ENCODE data around the gene UBE2C. TPM values are rescaled to one million over a fixed set of nuclear protein-coding genes. Genes with fewer than 3 reads are reported as not detected.
A peak's percentile ranks its signal among the peaks of the same experiment; 100 is the strongest.

UBE2C gene
- total and polyA plus RNA-seq, 2 donors (not counting 1 experiment from before 2014, with no cell fraction given) = 12.9 to 23.7 TPM

DNA sequence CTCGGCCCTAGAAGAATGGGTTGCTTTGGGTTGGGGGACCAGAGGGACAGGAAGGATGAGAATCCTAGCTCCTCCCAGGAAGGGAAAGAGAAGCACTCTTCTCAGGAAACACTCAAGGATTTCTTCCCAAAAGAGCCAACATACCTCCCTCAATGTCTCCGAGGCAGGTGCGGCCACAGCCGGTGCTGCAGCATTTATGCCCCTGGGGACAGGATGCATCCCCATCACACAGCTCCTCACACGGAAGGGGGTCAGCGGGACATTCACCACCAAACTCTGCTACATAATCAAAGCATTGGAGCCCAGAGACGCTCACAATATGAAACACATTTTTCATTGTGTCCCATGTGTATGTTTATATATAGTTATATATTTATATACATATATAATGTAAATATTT lies 35.5 kb upstream of the UBE2C start:
- Histone ChIP-seq H3K4me3 (replicated peaks in 1 of 4; ENCODE audit: control extremely low read depth in 1 of 4, insufficient read depth in 1 of 4, low read depth in 3 of 4, low read length in 4 of 4) (no peak overlapping the region), H3K36me3 (ENCODE audit: control insufficient read depth, insufficient read depth, low read length) (no peaks in the 10 kb centered on the region), H4K20me1 (ENCODE audit: control insufficient read depth, extremely low read depth, insufficient read depth, low read length) (no peaks in the 10 kb centered on the region), H3K4me1 (ENCODE audit: control insufficient read depth, extremely low read depth, insufficient read depth, low read length) (peaks cover 32% of the 10 kb centered on the region), H3K9ac (ENCODE audit: insufficient read depth, low read length) (no peak overlapping the region), H3K9me3 (ENCODE audit: control insufficient read depth, insufficient read depth, low read depth, low read length) (no peaks in the 10 kb centered on the region), H2AFZ (ENCODE audit: low read length) (no peak overlapping the region), H3K4me2 (ENCODE audit: extremely low read depth, insufficient read depth, low read length) (no peak overlapping the region), H3K79me2 (ENCODE audit: control insufficient read depth, insufficient read depth, low read length) (no peaks in the 10 kb centered on the region), H3K27ac (ENCODE audit: insufficient read depth, low read length) (no peak overlapping the region), H3K27me3 (ENCODE audit: control insufficient read depth, insufficient read depth, low read length) (no peaks in the 10 kb centered on the region)
- TF ChIP-seq EZH2 (IDR thresholded peaks at IDR 0.05; ENCODE audit: low read length, missing control alignments) (no peak), CTCF (conservative IDR thresholded peaks at IDR 0.05 in 1 of 2, IDR thresholded peaks at IDR 0.05 in 1 of 2; ENCODE audit: low read depth in 1 of 2, low read length in 2 of 2) (no peak)
- DNase-seq (ENCODE audit: low read depth in 2 of 2) = no peak

DNA sequence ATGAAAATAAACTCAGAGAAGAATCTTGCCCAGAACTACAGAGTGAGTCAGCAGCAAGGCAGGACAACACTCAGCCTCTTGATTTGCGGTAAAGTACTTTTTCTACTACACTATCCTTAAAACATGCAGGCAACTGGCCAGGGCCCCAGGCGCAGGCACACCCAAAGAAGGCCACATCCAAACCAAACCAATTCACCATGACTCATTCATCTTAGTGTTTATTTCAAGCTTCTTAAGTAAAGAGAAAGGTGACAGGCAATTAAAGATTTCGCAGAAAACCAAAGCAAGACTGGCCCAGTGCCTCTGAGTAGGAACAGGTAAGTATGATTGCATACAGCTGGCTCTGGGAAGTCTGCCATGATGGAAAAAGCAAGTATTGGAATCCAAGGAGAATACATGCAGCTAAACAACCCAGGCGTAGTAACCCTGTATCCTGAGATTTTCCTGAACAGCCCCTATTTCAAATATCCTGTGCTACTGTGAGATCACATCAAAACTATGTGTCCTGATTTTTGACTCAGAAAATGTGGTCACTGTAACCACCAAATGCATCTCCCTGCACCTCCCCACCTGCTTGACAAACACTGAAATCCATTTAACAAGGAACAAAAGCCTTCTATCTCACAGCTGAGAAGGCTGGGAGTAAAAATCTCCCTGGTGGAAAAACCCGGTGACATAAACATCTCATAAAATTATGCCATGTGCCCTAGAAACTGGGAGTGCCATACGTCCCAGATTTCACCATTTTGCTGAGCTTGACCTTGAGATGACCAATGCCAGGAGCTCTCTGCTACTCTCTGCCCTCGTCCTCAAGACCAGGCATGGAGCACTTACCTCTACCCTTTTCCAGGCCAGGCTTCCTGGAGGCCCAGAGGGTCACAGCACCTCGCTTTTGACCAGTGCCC lies 33.2 kb upstream of the UBE2C start:
- H4K20me1 ChIP-seq (ENCODE audit: control insufficient read depth, extremely low read depth, insufficient read depth, low read length) = no peaks in the 10 kb centered on the region
- H3K9me3 ChIP-seq (ENCODE audit: control insufficient read depth, insufficient read depth, low read depth, low read length) = no peaks in the 10 kb centered on the region
- peak overlapping the region; percentile 86 for H3K27ac ChIP-seq (ENCODE audit: insufficient read depth, low read length)
- peak overlapping the region in 1 of 4 experiments; percentile 9 for H3K4me3 ChIP-seq (replicated peaks in 1 of 4; ENCODE audit: control extremely low read depth in 1 of 4, insufficient read depth in 1 of 4, low read depth in 3 of 4, low read length in 4 of 4)
- H3K4me2 ChIP-seq (ENCODE audit: extremely low read depth, insufficient read depth, low read length) = peak overlapping the region; percentile 75
- H3K27me3 ChIP-seq (ENCODE audit: control insufficient read depth, insufficient read depth, low read length) = no peaks in the 10 kb centered on the region
- no peaks in the 10 kb centered on the region for H3K79me2 ChIP-seq (ENCODE audit: control insufficient read depth, insufficient read depth, low read length)
- H3K36me3 ChIP-seq (ENCODE audit: control insufficient read depth, insufficient read depth, low read length) = no peaks in the 10 kb centered on the region
- TF ChIP-seq CTCF (conservative IDR thresholded peaks at IDR 0.05 in 1 of 2, IDR thresholded peaks at IDR 0.05 in 1 of 2; ENCODE audit: low read depth in 1 of 2, low read length in 2 of 2) (no peak), EZH2 (IDR thresholded peaks at IDR 0.05; ENCODE audit: low read length, missing control alignments) (no peak)
- peaks cover 37% of the 10 kb centered on the region for H3K4me1 ChIP-seq (ENCODE audit: control insufficient read depth, extremely low read depth, insufficient read depth, low read length)
- H3K9ac ChIP-seq (ENCODE audit: insufficient read depth, low read length) = no peak overlapping the region
- peak; percentile 100 for DNase-seq (ENCODE audit: low read depth in 2 of 2)
- H2AFZ ChIP-seq (ENCODE audit: low read length) = no peak overlapping the region

GRCh38 chr20:45780159-45780558 lies 32.3 kb upstream of the UBE2C start:
- no peak for DNase-seq (ENCODE audit: low read depth in 2 of 2)
- Histone ChIP-seq H3K27me3 (ENCODE audit: control insufficient read depth, insufficient read depth, low read length) (no peaks in the 10 kb centered on the region), H3K9ac (ENCODE audit: insufficient read depth, low read length) (no peak overlapping the region), H3K27ac (ENCODE audit: insufficient read depth, low read length) (peak overlapping the region; percentile 86), H3K4me3 (replicated peaks in 1 of 4; ENCODE audit: control extremely low read depth in 1 of 4, insufficient read depth in 1 of 4, low read depth in 3 of 4, low read length in 4 of 4) (no peak overlapping the region), H3K79me2 (ENCODE audit: control insufficient read depth, insufficient read depth, low read length) (no peaks in the 10 kb centered on the region), H3K9me3 (ENCODE audit: control insufficient read depth, insufficient read depth, low read depth, low read length) (no peaks in the 10 kb centered on the region), H3K4me1 (ENCODE audit: control insufficient read depth, extremely low read depth, insufficient read depth, low read length) (peaks cover 37% of the 10 kb centered on the region), H3K4me2 (ENCODE audit: extremely low read depth, insufficient read depth, low read length) (peak overlapping the region; percentile 48), H4K20me1 (ENCODE audit: control insufficient read depth, extremely low read depth, insufficient read depth, low read length) (no peaks in the 10 kb centered on the region), H3K36me3 (ENCODE audit: control insufficient read depth, insufficient read depth, low read length) (no peaks in the 10 kb centered on the region), H2AFZ (ENCODE audit: low read length) (no peak overlapping the region)
- TF ChIP-seq CTCF (conservative IDR thresholded peaks at IDR 0.05 in 1 of 2, IDR thresholded peaks at IDR 0.05 in 1 of 2; ENCODE audit: low read depth in 1 of 2, low read length in 2 of 2) (no peak), EZH2 (IDR thresholded peaks at IDR 0.05; ENCODE audit: low read length, missing control alignments) (no peak)

Data from fibroblast of lung (primary cell).